Medulla oblongata (tissue), 1 donor: ENCODE data around the gene SIL1.
A peak's percentile ranks its signal among the peaks of the same experiment; 100 is the strongest.

ENCODE experiments used
- DNase-seq: peaks from one replicate; pipeline ENCODE4 v3.0.0-alpha.2; 2015; ENCODE audit errors: extremely low spot score

SIL1 gene

GRCh38 chr5:138983984-138984383 lies 214.2 kb downstream of the SIL1 start:
- no peak for DNase-seq

- no peak for DNase-seq
Observed at GRCh38 chr5:138981586-138981985, 216.6 kb downstream of the SIL1 start.

GRCh38 chr5:138981131-138981530 lies 217.0 kb downstream of the SIL1 start:
- DNase-seq: no peak

GRCh38 chr5:138980441-138980840 lies 217.7 kb downstream of the SIL1 start:
- DNase-seq: no peak

- no peak for DNase-seq
Observed at GRCh38 chr5:138979684-138980280, 218.4 kb downstream of the SIL1 start.

GRCh38 chr5:138978581-138978980 lies 219.6 kb downstream of the SIL1 start:
- no peak for DNase-seq

- no peak for DNase-seq
Observed at GRCh38 chr5:138978080-138978479, 220.1 kb downstream of the SIL1 start.

- peak; percentile 71 for DNase-seq
Observed at GRCh38 chr5:138975098-138975847, 222.9 kb downstream of the SIL1 start.

- DNase-seq: peak; percentile 56
Observed at GRCh38 chr5:138974227-138975063, 223.7 kb downstream of the SIL1 start.

- DNase-seq: no peak
Observed at GRCh38 chr5:138972836-138973235, 225.3 kb downstream of the SIL1 start.

GRCh38 chr5:138972230-138972629 lies 225.9 kb downstream of the SIL1 start:
- DNase-seq: no peak

GRCh38 chr5:138969323-138970002 lies 228.7 kb downstream of the SIL1 start:
- no peak for DNase-seq

- peak; percentile 54 for DNase-seq
Observed at GRCh38 chr5:138968601-138969000, 229.6 kb downstream of the SIL1 start.

GRCh38 chr5:138967791-138968448 lies 230.2 kb downstream of the SIL1 start:
- DNase-seq: no peak

GRCh38 chr5:138966236-138966985 lies 231.8 kb downstream of the SIL1 start:
- DNase-seq: no peak

- DNase-seq: no peak
Observed at GRCh38 chr5:138965626-138966025, 232.5 kb downstream of the SIL1 start.

- DNase-seq: no peak
Observed at GRCh38 chr5:138964647-138965201, 233.4 kb downstream of the SIL1 start.

GRCh38 chr5:138963763-138964371 lies 234.3 kb downstream of the SIL1 start:
- no peak for DNase-seq

GRCh38 chr5:138962614-138963370 lies 235.4 kb downstream of the SIL1 start:
- no peak for DNase-seq
